HepG2 (cell line): ENCODE data around the gene ARVCF. TPM values are rescaled to one million over a fixed set of nuclear protein-coding genes. Genes with fewer than 3 reads are reported as not detected.

Experiments used
- ARNTL ChIP-seq: sonication (generic); formaldehyde crosslinking; IDR thresholded peaks from 2 replicates; pipeline ENCODE4 v1.4.0; 2020; ENCODE audit warnings: mild to moderate bottlenecking, missing genetic modification reagents
- CEBPG ChIP-seq: IDR thresholded peaks from 2 replicates; pipeline ENCODE4 v1.6.1; 2016
- CHD2 ChIP-seq: IDR thresholded peaks from 2 replicates; pipeline ENCODE4 v1.6.1; 2011; ENCODE audit warnings: low read depth, low read length, improper control_type of control experiment
- FOSL1 ChIP-seq: sonication (generic); formaldehyde crosslinking; IDR thresholded peaks from 2 replicates; pipeline ENCODE4 v1.9.0; 2021; ENCODE audit warnings: missing genetic modification reagents, borderline replicate concordance
- FOXA3 ChIP-seq: IDR thresholded peaks from 2 replicates; pipeline ENCODE4 v1.6.1; 2016; ENCODE audit warnings: missing genetic modification reagents, missing compliant biosample characterization
- MXI1 ChIP-seq: IDR thresholded peaks from 3 replicates; pipeline ENCODE4 v1.6.1; 2012; ENCODE audit warnings: low read depth, low read length, inconsistent platforms, borderline replicate concordance
- PAX8 ChIP-seq: sonication (generic); formaldehyde crosslinking; IDR thresholded peaks from 2 replicates; pipeline ENCODE4 v1.8.0; 2022; ENCODE audit warnings: mild to moderate bottlenecking, missing genetic modification reagents, borderline replicate concordance
- SETDB1 ChIP-seq: sonication (generic); formaldehyde crosslinking; IDR thresholded peaks from 2 replicates; pipeline ENCODE4 v1.5.1; 2020; ENCODE audit warnings: missing genetic modification reagents, mild to moderate bottlenecking, borderline replicate concordance
- TCF12 ChIP-seq, 2 experiments: fragments of 450-650 bp in 1 of 2; sonication (generic) in 1 of 2; formaldehyde crosslinking in 1 of 2; IDR thresholded peaks; 2 replicates each; pipeline versions ENCODE4 v1.6.1 to v1.8.0; 2017 to 2022; ENCODE audit warnings: antibody characterized with exemption in 1 of 2, mild to moderate bottlenecking in 1 of 2, missing genetic modification reagents in 1 of 2, moderate library complexity in 1 of 2
- TFAP4 ChIP-seq: sonication (generic); IDR thresholded peaks from 2 replicates; pipeline ENCODE4 v1.6.1; 2016; ENCODE audit warnings: low read depth, borderline replicate concordance
- ZBTB2 ChIP-seq: sonication (generic); formaldehyde crosslinking; IDR thresholded peaks from 2 replicates; pipeline ENCODE4 v1.8.0; 2022; ENCODE audit warnings: low read depth, missing genetic modification reagents
- ZFP90 ChIP-seq: sonication (generic); formaldehyde crosslinking; IDR thresholded peaks from 2 replicates; pipeline ENCODE4 v1.8.0; 2022; ENCODE audit warnings: missing genetic modification reagents, mild to moderate bottlenecking, inconsistent platforms, borderline replicate concordance
- ZNF317 ChIP-seq: sonication (generic); formaldehyde crosslinking; IDR thresholded peaks from 2 replicates; pipeline ENCODE4 v1.5.0; 2020; ENCODE audit warnings: mild to moderate bottlenecking, missing genetic modification reagents
- ZNF503 ChIP-seq: sonication (generic); formaldehyde crosslinking; IDR thresholded peaks from 2 replicates; pipeline ENCODE4 v1.4.0; 2020; ENCODE audit warnings: missing genetic modification reagents
- ZNF839 ChIP-seq: sonication (generic); formaldehyde crosslinking; IDR thresholded peaks from 2 replicates; pipeline ENCODE4 v1.4.0; 2020; ENCODE audit warnings: missing genetic modification reagents, mild to moderate bottlenecking, borderline replicate concordance
- ZZZ3 ChIP-seq: sonication (generic); formaldehyde crosslinking; IDR thresholded peaks from 2 replicates; pipeline ENCODE4 v1.4.0; 2020; ENCODE audit warnings: missing genetic modification reagents, mild to moderate bottlenecking, borderline replicate concordance
- polyA plus RNA-seq, 8 experiments: library from polyadenylated mRNA; depleted of rRNA in 3 of 8; stranded (reverse) in 7 of 8; unstranded in 1 of 8; fragments of >200 nt; fragmentation: Illumina TruSeq in 4 of 8; extraction: Trizol in 4 of 8; gene quantifications; 2 replicates each; pipeline versions ENCODE4 v1.2.1 to v1.2.3, GENCODE V29; 2011 to 2016; ENCODE audit warnings: low read depth in 4 of 8, missing spikeins in 1 of 8, mixed read lengths in 1 of 8; ENCODE audit not compliant: insufficient read depth in 1 of 8
- total RNA-seq, 5 experiments: library from RNA; depleted of rRNA; stranded (reverse); fragments of >200 nt; fragmentation: Illumina TruSeq; extraction: Trizol; gene quantifications; 2 replicates each; pipeline ENCODE4 v1.2.3, GENCODE V29; 2016; ENCODE audit warnings: low read depth in 1 of 5
- TF ChIP-seq, protein P1 (sequence below): sonication (generic); formaldehyde crosslinking; IDR thresholded peaks from 2 replicates; pipeline ENCODE4 v1.5.1; 2020; ENCODE audit warnings: mild to moderate bottlenecking, moderate library complexity, missing genetic modification reagents
- TF ChIP-seq, protein P2 (sequence below): sonication (generic); formaldehyde crosslinking; IDR thresholded peaks from 2 replicates; pipeline ENCODE4 v1.8.0; 2022; ENCODE audit warnings: missing genetic modification reagents, mild to moderate bottlenecking, inconsistent platforms, borderline replicate concordance
- TF ChIP-seq, protein P3 (sequence below): sonication (generic); formaldehyde crosslinking; conservative IDR thresholded peaks from 2 replicates; pipeline ENCODE4 v1.8.0; 2022; ENCODE audit warnings: low read depth, missing genetic modification reagents
- TF ChIP-seq, protein P4 (sequence below): sonication (generic); formaldehyde crosslinking; IDR thresholded peaks from 2 replicates; pipeline ENCODE4 v1.5.0; 2020; ENCODE audit warnings: missing genetic modification reagents

Gene ARVCF
- total and polyA plus RNA-seq, 2 of the 13 experiments (the other 11 are each of a cell fraction or from before 2014, with no cell fraction given) = 16.4 to 17.7 TPM

DNA sequence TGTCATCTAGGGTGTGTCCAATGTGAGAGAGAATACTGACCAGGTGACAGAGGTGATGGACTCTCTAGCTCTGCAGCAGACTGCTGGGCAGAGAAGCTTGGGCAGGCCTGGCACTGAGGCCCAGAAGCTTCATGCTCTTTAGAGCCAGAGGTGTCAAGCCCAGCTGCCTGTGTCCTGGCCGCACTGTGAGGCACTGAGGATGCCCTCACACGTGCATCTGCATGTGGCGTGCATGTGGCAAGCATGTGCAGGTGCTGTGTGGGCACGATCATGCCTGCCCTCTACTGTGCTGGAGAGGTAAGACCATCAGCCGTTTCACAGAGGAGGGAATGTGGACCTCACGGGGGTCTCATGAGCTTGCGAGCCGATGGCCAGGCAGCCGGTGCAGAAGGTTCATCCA, 59.2 kb downstream of the ARVCF start (continued):
- no peak for TF ChIP-seq ARNTL
- no peak for TF ChIP-seq TCF12 (IDR thresholded peaks at IDR 0.05)
- no peak for TF ChIP-seq TCF12 (CRISPR knock-in tag; IDR thresholded peaks at IDR 0.05)
- TF ChIP-seq ZBTB2 = no peak
- TF ChIP-seq FOXA3 (CRISPR knock-in tag) = no peak
- no peak for TF ChIP-seq MXI1
- no peak for TF ChIP-seq ZNF503 (CRISPR knock-in tag)
- TF ChIP-seq, protein P1, sequence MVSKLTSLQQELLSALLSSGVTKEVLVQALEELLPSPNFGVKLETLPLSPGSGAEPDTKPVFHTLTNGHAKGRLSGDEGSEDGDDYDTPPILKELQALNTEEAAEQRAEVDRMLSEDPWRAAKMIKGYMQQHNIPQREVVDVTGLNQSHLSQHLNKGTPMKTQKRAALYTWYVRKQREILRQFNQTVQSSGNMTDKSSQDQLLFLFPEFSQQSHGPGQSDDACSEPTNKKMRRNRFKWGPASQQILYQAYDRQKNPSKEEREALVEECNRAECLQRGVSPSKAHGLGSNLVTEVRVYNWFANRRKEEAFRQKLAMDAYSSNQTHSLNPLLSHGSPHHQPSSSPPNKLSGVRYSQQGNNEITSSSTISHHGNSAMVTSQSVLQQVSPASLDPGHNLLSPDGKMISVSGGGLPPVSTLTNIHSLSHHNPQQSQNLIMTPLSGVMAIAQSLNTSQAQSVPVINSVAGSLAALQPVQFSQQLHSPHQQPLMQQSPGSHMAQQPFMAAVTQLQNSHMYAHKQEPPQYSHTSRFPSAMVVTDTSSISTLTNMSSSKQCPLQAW (CRISPR knock-in tag) = no peak
- no peak for TF ChIP-seq PAX8
- TF ChIP-seq ZNF317 (CRISPR knock-in tag) = no peak
- TF ChIP-seq FOSL1 (CRISPR knock-in tag) = no peak
- TF ChIP-seq, protein P2, sequence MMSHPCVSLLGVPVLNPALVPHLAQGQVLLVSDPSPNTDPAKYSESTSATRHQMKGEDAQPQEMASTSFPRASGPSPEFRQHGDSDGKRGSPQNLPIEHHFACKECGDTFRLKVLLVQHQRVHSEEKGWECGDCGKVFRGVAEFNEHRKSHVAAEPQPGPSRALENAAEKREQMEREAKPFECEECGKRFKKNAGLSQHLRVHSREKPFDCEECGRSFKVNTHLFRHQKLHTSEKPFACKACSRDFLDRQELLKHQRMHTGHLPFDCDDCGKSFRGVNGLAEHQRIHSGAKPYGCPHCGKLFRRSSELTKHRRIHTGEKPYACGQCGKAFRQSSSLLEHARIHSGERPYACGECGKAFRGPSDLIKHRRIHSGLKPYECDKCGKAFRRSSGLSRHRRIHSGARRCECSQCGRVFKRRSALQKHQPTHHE (CRISPR knock-in tag) = no peak
- no peak for TF ChIP-seq CEBPG (CRISPR knock-in tag)
- TF ChIP-seq SETDB1 (CRISPR knock-in tag) = no peak
- no peak for TF ChIP-seq ZZZ3
- no peak for TF ChIP-seq CHD2
- TF ChIP-seq, protein P3, sequence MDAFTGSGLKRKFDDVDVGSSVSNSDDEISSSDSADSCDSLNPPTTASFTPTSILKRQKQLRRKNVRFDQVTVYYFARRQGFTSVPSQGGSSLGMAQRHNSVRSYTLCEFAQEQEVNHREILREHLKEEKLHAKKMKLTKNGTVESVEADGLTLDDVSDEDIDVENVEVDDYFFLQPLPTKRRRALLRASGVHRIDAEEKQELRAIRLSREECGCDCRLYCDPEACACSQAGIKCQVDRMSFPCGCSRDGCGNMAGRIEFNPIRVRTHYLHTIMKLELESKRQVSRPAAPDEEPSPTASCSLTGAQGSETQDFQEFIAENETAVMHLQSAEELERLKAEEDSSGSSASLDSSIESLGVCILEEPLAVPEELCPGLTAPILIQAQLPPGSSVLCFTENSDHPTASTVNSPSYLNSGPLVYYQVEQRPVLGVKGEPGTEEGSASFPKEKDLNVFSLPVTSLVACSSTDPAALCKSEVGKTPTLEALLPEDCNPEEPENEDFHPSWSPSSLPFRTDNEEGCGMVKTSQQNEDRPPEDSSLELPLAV (CRISPR knock-in tag) = no peak
- TF ChIP-seq TFAP4 = no peak
- no peak for TF ChIP-seq ZFP90 (CRISPR knock-in tag)
- TF ChIP-seq, protein P4, sequence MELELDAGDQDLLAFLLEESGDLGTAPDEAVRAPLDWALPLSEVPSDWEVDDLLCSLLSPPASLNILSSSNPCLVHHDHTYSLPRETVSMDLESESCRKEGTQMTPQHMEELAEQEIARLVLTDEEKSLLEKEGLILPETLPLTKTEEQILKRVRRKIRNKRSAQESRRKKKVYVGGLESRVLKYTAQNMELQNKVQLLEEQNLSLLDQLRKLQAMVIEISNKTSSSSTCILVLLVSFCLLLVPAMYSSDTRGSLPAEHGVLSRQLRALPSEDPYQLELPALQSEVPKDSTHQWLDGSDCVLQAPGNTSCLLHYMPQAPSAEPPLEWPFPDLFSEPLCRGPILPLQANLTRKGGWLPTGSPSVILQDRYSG (CRISPR knock-in tag) = peak; percentile 83; the same call in 1 of the 2 replicates
- TF ChIP-seq ZNF839 (CRISPR knock-in tag) = no peak
